SH-SY5Y (cell line): ENCODE results near the gene SMTNL2.

ENCODE experiments used
- GATA2 ChIP-seq: IDR thresholded peaks from 2 replicates; pipeline ENCODE4 v1.6.1; 2011; ENCODE audit warnings: mild to moderate bottlenecking, low read depth, low read length
- GATA3 ChIP-seq: IDR thresholded peaks from 2 replicates; pipeline ENCODE4 v1.6.1; 2011; ENCODE audit warnings: low read depth, mild to moderate bottlenecking, low read length, moderate library complexity

- no peak for TF ChIP-seq GATA2
- no peak for TF ChIP-seq GATA3
These were observed 17.5 kb upstream of the SMTNL2 start for GRCh38 chr17:4566785-4567184.
